GM19324 (cell line): ENCODE data around the gene MRTFA.
"Not testable (repeated sequence)": the region's sequence is repeated elsewhere in the genome, so short reads cannot be mapped to it uniquely, and the experiment has no call there.

Source experiments
- ATAC-seq: cut with Tn5 transposase; IDR thresholded peaks from one replicate; pipeline ENCODE4 v1.9.1; 2021; ENCODE audit warnings: mild to moderate bottlenecking, moderate library complexity; ENCODE audit not compliant: unreplicated experiment, low FRiP score

Gene MRTFA

GRCh38 chr22:40560994-40561515 is 75.5 kb downstream of the MRTFA start:
- ATAC-seq, result no peak

GRCh38 chr22:40560551-40560950 is 76.0 kb downstream of the MRTFA start:
- no peak for ATAC-seq

DNA sequence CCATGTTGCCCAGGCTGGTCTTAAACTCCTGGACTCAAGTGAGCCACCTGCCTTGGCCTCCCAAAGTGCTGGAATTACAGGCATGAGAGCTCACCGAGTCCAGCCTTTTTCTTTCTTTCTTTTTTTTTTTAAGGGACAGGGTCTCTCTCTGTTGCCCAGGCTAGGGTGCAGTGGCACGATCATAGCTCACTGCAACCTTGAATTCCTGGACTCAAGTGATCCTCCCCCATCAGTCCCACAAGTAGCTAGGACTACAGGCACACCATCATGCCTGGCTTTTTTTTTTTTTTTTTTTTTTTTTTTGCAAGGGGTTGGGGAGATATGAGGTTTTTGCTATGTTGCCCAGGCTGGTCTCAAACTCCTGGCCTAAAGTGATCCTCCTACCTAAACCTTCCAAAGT is 78.5 kb downstream of the MRTFA start:
- no peak for ATAC-seq

DNA sequence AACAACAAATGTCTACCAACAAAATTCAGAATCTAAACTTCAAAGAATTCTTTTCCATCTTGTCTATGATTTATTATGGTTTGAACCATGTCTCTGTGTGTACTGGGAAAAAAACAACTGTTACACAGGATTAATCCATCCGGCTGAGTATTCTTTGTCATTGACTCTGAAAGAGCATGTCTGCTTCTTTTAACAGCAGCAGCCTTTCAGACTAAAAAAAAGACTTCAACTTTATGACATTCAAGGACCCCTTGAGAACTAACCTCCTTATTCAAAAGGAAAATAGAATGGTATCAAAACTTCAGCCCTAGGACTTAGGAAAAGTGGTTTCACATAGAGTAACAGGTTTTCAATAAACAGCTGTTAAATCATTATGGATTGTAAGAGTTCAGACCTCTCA is 79.9 kb downstream of the MRTFA start:
- ATAC-seq, result no peak

DNA sequence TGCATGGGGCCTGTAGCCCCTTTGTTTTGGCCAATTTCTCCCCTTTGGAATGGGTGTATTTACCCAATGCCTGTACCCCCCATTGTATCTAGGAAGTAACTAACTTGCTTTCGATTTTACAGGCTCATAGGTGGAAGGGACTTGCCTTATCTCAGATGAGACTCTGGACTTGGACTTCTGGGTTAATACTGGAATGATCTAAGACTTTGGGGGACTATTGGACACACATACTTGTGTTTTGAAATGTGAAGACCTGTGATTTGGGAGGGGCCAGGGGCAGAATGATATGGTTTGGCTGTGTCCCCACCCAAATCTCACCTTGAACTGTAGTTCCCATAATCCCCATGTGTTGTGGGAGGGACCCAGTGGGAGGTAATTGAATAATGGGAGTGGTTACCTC is 82.5 kb downstream of the MRTFA start:
- ATAC-seq, result not testable (repeated sequence)

DNA sequence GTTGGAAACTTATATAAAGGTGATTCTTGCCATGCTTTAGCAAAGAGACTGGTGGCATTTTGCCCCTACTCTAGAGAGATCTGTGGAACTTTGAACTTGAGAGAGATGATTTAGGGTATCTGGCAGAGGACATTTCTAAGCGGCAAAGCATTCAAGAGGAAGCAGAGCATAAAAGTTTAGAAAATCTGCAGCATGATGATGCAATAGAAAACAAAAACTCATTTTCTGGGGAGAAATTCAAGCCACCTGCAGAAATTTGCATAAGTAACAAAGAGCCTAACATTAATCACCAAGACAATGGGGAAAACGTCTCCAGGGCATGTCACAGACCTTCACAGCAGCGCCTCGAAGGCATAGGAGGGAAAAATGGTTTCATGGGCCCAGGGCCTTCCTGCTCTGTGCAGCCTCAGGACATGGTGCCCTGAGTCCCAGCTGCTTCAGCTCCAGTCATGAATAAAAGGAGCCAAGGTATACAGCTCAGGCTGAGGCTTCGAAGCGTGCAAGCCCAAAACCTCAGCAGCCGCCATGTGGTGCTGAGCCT is 83.4 kb downstream of the MRTFA start:
- ATAC-seq, result no peak

DNA sequence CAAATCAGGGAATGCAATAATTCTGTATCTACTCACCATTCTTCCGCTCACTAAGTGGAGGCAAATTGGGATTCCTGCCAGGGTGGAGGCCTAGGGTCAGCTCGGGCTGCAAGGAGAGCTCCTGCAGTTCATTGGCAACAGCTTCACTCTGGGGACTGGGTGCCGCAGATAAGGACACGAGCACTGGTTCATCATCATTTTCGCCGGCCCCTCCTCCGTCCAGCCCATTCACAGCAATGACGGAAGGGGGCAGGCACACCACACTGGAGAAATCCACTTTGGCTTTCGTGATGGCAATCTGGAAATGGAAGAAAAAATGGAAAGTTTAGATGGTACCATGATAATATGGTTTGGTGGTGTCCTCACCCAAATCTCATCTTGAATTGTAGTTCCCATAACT is 84.4 kb downstream of the MRTFA start:
- no peak for ATAC-seq

- ATAC-seq, result no peak
Observed at GRCh38 chr22:40547729-40548143, 88.8 kb downstream of the MRTFA start.

GRCh38 chr22:40544758-40545157 is 91.8 kb downstream of the MRTFA start:
- ATAC-seq, result no peak

DNA sequence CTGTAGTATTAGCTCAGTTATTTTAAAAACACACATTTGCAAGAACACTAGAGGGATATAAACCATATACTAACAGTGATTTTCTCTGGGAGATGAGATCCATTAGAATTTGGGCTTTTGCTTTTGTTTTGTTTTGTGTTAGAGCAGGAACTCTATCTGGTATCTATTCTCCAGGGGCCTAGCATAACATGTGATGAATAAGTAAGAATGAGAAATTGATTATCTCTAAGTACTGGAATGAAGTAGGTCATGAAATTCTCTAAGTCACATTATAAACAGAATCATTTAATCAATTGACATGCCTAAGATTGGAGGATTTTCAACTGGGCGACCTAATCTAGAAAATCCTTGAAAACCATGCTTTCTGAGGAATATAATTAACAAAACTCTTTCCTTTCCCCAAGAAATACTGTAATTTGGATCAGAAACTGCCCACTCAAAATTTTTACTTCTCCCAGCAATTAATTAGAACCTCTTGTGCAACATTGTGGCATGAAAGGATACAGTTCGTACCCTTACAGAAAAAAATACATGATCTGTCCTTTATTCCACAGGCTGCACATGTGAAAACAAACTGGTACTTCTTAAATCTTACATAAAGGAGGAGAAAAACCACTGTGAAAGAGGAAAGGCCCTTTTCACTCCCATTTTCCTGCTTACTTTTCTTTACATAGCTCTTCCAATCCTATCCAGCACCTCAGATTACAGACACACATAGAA is 93.5 kb downstream of the MRTFA start:
- no peak for ATAC-seq

- ATAC-seq, result no peak
Observed at GRCh38 chr22:40541300-40541699, 95.2 kb downstream of the MRTFA start.

DNA sequence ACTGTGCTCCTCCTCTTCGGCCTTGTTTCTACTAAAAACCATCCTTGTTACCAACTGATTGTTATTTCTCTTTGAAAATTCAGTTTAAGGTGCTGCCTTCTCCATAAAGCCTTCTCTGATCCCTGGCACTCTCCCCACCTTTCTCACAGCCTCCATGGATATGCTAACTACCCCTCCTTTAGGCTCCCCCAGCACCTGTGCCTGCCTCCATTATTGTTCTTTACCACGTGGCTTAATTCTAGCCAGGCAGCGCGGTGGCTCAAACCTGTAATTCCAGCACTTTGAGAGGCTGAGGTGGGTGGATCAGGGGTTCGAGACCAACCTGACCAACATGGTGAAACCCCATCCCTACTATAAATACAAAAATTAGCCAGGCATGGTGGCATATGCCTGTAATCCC is 96.3 kb downstream of the MRTFA start:
- ATAC-seq, result no peak

- not testable (repeated sequence) for ATAC-seq
Observed at GRCh38 chr22:40536149-40536548, 100.4 kb downstream of the MRTFA start.

- ATAC-seq, result no peak
Observed at GRCh38 chr22:40535642-40536041, 100.9 kb downstream of the MRTFA start.

- ATAC-seq, result no peak
Observed at GRCh38 chr22:40535189-40535512, 101.4 kb downstream of the MRTFA start.

- ATAC-seq, result no peak
Observed at GRCh38 chr22:40534379-40535188, 101.9 kb downstream of the MRTFA start.

DNA sequence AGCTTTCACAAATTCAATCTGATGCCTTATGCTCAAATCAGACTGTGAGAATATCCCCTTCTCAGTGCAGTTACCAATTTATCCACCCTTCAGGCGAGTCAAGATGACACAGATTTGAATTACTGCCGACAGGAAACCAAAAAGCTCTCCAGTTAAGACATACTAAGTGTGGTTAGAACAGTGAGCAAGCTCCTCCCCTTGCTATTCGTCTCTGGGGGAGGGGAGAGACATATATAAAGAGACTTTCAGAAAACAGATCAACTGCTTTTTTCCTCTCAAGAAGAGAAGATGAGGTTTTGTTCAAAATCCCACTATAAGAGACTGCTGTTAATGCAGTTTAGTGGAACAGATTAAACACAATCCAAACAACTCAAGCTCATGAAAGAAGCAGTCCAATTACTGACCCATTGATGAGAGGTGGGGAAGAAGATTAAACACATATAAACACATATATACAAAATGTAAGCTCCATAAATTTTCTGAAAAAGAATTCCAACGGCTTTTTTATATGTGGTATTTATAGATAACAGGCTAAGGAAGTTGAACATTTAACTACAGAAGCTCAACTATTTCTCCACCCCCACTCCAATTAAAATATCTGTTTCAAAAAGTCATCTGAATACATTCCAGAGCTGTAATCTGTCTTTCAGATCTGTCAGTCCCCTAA is 102.7 kb downstream of the MRTFA start:
- peak; percentile 61 for ATAC-seq

DNA sequence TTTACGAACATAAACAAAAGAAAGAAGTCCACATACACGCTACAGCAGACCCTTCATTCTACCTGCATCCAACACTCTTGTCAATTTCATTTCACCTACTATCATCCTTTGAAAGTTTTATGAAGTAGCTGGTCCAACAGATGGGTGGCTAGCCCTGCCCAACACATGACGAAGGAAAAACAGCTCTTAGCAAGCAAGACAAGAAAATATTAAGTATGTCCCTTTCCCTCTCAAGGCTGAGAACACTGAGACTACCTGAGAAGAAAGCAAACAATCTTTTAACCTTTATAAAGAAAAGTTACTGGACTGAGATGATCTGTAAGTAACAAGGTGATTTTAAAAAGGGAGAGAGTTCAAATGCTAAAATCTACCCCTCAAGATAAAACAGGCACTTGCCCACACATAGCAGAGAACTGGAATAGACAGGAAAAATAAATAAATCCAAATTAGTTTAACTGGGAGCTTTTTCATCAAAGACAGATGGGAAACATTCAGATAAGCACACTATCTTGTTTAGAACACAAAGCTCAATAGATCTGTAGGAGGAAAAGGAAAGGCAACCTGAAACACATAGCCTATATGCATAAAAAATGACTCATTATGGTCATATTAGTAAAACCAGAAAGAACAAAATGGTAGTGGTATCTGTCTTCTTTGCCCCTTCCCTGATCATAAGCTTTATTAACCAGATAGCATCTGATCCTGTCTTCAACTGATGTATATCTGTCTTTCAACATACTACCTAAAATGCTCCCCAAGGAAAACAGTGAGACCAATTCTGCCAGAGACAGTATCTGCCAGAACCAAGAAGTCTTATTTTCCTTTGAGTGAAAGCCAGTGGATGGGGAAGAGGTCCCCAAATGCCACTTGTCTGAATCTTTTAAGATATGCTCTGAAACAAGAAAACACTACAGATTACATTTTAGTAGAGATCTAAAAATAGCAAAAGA is 104.3 kb downstream of the MRTFA start:
- ATAC-seq, result no peak

- ATAC-seq, result not testable (repeated sequence)
Observed at GRCh38 chr22:40530391-40530790, 106.1 kb downstream of the MRTFA start.

DNA sequence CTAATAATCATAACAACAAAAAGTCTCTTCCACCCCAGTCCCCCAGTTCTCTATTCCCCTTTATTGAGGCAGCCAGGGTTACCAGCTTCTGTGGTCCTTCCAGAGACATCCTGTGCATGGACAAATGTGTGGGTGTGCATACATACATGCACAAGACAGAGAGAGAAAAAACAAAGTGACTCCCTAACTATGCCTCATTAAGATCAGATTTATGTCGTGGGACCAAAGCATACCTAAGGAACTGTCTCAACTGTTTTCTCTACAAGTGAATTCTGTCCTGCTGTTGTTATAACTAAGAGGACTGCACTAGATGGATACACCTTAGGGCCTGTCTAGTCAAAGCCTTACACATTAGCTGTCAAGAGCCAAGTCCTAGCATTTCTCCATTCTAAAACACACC is 106.7 kb downstream of the MRTFA start:
- no peak for ATAC-seq
